HG02798 (cell line): Measurements from ENCODE around the gene GAPDHS.

Experiments
- ATAC-seq: cut with Tn5 transposase; IDR thresholded peaks from one replicate; pipeline ENCODE4 v1.9.1; 2021; ENCODE audit warnings: mild to moderate bottlenecking; ENCODE audit not compliant: unreplicated experiment, poor library complexity

The GAPDHS gene

DNA sequence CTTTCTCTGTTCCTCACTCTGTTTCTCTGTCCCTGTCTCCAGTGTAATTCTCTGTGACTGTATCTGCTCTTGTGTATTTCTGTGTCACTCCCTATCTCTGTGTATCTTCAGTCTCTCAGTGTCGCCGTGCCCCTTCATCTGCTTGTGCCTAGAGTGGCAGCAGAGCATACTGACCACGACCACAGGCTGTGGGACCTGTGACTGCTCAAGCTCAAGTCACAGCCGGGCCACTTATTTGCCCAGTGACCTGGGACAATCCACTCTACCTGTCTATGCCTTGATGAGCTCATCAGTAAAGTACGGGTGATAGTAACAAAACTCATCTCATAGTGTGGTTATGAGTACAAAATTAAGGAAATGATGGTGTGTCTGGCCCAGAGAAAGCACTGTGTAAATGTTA lies 20.8 kb downstream of the GAPDHS start:
- no peak for ATAC-seq

DNA sequence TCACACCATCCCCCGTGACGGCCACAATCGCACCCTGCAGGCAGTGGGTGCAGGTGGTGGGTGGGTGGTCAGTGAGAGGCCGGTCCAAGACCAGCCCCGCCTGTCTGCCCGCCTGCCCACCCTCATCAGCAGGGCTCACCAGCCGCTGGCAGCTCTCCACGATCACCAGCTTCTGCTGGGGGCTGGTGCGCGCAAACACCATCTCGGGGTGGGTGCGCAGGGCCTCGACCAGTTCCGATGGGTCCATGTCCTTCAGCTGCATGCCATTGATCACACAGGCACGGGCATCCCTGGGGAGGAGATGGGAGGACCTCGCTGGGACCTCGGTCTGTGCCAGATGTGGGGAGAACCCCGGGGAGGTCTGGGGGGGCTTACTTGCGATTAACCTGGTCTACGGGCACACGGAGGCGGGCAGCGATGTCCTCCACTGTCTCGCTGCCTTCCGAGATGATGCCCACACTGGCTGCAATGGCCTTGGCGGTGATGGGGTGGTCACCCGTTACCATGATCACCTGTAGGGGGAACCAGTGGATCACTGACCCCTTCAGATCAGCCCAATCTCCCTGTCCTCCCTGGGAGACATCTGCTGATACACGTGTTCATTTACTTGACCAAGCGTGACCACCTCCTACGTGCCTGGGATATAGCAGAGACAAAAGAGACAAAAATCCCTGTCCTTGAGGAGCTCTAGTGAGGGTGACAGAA lies 22.2 kb downstream of the GAPDHS start:
- no peak for ATAC-seq

DNA sequence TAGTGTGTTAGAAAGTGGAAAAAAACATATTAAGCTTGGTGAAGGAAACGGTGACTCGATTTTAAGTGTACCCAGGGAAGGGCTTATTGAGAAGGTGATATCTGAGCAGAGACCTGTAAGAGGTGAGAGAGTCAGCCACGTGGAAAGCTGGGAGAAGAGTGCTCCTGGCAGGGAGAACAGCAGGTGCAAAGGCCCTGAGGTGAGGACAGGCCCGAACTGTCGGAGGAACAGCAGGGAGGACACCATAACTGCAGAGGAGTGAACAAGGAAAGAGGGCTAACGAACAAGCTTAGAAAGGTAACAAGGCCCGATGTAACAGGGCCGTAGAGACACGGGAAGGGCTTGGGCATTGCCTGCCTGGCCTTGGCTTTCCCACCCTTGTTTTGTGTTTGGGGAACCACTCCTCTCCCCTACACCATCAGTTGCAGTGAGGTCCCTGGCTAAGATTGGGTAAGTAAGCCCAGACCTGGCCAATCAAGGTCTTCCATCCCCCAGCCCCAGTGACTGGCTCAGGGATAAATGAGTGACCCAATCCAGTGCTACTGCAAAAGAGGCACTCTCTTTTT lies 22.9 kb downstream of the GAPDHS start:
- no peak for ATAC-seq

DNA sequence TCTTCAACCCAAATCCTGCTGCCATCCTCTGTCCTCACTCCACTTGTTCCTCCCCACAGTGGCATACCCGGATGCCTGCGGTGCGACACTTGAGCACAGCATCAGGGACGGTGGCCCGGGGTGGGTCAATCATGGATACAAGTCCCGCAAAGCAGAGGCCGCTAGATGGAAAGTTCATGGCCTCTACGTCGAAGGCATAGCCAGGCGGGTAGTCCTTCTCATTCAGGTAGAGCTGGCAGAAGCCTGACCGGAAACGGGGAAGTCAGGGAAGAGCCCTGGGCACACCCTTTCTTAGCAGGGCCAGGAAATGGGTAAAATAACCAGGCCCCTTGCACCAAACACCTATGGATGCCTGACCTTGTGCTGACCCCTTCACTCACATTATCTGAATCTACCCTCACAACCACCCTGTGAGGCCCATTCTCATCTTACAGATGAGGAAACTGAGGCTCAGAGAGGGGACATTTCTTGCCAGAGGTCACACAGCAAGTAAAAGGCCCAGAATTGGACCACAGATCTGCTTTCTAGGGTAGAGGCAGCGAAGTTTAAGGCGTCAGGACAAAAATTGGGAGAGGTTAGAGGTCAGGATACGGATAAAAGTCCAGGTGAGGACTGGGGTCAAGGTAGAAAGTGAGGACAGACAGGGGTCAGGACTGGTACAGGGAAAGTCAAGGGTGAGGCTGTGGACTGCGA lies 23.7 kb downstream of the GAPDHS start:
- ATAC-seq: no peak

DNA sequence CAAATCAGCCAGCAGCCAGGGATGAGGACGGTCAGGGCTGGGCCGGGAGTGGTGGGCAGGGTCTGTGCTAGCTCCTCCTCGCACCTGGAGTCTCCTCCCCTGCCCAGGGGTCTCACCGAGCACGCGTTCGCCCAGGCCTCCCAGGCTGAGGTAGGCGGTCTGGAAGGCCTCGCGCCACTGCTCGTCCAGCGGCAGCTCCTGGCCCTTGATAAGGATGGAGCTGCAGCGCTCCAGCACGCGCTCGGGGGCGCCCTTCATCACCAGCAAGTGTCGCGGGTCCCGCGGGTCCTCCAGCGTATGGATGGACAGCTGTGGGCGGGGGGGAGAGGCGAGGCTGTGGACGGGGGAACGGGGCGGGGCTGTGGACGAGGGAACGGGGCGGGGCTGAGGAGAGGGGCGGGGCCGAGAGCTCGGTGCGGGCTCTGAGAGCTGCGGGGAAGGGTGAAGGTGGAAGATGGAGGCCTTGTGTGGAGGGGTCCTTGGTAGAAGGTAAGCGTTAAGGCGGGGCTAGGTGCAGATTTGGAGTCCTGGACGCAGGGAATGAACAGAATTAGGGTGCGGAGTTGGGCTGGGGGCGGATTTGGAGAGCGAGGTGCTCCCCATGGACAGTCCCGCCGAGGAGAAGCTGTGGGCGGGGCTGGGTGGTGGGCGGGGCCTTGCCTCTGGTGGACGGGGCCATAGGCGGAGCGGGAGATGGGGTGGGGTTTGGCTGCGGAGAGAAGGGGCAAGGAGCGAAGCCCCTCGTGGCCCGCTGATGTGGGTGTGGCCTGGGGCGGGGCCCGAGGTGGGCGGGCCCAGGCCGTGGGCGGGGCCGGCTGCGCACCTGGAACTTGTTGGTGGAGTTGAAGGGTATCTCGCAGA lies 24.5 kb downstream of the GAPDHS start:
- no peak for ATAC-seq

DNA sequence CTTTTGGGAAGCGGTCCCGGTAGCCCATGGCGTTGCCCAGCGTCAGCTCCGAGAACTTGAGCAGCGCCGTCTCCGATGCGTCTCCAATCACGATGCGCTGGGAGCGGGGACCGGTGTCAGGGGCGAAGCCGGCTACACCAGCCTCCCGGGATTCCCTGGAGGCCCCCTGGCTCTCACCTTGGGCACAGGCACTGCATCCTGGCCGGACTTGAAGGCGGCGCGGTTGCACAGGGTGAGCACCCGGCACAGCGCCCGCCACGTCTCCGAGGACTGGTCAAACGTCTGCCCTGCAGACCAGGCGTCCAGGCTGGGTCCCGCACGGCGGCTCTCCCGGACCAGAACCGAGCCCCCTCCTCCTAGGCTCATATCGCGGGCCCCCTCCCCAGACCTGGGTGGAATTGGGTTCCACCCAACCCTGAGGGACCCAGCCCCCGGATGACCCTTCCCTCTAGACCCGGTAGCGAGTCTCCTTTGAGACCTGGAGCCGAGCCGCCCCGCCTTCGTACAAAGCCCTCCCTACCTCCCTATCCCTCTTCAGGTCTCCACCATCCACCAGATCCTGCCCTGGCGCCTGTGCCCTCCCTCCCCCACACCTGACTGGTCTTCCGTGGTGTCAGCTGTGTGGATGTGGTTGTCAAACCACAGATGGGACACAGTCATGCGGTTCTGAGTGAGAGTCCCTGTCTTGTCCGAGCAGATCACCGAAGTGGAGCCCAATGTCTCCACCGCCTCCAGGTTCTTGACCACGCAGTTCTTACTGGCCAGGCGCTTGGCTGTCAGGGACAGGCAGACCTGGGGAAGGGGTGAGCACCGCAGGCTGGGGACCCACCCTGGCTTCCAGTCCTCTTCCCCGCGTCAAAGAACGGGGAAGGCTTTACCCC lies 25.4 kb downstream of the GAPDHS start:
- no peak for ATAC-seq

DNA sequence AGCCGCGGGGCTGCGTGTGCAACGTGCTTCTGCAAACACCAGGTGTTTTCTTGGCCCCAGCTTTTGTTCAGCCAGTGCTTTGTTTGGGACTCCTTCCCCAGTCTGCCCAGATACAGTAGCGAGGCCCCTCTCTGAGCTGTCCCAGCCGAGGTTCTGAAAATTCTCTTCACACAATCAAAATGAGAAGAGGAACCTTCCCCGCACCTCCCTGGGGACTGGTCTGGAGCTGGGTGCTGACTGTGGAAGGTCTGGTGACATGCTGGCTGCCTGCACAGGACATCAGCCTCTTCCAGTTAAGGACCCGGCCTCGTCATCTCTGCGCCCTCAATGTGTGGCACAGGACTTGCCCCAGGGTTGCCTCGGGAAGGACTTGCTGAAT lies 26.0 kb downstream of the GAPDHS start:
- no peak for ATAC-seq

DNA sequence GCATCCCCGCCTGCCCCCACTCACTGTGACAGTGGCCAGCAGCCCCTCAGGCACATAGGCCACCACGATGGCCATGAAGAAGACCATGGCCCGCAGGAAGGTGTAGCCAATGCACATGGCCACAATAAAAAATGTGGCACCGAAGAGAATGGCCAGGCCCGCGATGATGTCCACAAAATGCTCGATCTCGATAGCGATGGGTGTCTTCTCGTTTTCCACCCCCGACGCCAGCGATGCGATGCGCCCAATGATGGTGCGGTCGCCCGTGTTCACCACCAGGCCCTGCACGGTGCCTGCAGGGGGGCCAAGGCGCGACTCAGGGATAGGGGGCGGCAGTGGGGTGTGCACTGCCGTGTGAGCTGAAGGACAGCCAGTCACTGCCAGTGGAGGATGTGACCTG lies 26.5 kb downstream of the GAPDHS start:
- no peak for ATAC-seq

DNA sequence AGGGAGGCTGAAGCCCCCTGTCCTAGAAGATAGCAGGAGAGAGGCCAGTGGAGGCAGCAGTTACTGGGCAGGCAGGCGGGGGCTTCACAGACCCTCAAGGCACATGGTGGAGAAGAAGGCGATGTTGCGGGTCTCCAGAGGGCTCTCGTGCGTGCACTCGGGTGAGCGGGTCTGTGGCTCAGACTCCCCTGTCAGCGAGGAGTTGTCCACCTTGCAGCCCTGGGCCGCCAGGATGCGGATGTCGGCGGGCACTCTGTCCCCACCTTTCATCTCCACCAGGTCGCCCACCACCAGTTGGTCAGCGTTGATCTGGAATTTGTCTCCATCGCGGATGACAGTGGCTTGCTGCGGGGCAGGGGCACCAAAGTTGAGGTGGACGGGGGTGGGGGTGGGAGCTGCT lies 27.0 kb downstream of the GAPDHS start:
- ATAC-seq: no peak

DNA sequence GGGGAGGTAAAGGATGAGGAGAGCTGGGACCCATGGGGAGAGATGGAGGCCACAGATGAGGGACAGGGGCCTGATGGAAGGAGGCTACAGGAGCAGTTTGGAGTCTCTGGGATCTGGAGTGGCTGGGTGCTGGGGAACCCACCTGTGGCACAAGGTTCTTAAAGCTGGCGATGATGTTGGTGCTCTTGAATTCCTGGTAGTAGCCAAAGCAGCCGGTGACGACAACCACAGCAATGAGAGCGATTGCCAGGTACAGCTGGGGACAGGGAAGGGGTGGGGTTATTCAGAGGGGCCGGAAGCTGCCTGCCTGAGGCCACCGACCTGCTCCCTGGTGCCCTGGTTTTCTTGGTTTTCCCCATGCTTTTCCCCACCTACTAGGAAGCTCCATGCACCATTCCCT lies 27.4 kb downstream of the GAPDHS start:
- no peak for ATAC-seq

DNA sequence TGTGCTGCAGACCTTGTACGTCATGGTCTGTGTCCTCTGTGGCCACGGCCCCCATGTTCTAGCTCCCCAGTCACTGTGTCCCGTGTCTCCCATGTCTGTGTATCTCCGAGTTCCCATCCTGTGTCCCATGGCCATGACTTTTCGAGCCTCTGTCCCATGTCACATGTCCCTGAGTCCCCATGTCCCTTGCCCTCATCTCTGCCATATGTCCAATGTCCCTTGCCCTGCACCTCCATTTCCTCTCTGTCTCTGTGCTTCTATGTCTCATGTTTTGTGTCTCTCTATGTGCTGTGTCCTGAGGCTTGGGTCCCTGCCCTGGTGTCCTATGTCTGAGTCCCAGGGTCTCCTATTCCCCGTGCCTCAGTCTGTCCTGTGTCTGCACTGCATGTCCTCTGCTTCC lies 28.2 kb downstream of the GAPDHS start:
- no peak for ATAC-seq

DNA sequence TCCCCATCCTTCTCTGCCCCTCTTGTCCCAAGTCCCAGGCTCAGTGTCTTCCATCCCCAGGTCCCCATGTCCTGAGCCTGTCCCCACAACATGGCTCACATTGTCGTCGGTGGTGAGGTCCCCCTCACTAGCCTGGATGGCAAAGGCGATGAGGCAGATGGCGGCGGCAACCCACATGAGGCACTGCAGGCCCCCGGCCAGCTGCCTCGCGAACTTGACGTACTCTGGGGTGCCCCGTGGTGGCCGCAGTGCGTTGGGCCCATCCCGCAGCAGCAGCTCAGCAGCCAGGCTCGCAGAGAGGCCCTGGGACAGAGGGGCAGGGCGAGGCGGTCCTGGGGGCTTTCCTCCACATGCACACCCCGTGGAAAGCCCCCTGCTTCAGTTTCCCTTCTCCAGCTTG lies 29.1 kb downstream of the GAPDHS start:
- ATAC-seq: no peak

DNA sequence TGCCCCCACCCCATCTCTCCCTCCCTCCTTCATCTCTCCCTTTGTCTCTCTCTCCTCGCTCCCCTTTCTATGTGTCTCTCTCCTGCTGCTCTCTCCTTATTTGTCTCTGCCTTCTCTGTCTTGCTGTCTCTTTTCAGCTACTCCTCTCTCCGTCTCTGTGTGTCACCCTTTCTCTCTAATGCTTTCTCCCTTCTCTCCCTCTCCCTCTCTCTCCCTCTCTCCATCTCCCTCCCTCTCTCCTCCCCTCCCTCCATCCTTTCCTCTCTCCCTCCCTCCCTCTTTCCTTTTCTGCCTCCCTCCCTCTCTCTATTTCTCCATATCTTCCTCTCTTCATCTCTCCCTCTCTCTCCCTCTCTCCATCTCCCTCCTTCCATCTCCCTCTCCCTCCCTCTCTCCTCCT lies 29.5 kb downstream of the GAPDHS start:
- no peak for ATAC-seq

DNA sequence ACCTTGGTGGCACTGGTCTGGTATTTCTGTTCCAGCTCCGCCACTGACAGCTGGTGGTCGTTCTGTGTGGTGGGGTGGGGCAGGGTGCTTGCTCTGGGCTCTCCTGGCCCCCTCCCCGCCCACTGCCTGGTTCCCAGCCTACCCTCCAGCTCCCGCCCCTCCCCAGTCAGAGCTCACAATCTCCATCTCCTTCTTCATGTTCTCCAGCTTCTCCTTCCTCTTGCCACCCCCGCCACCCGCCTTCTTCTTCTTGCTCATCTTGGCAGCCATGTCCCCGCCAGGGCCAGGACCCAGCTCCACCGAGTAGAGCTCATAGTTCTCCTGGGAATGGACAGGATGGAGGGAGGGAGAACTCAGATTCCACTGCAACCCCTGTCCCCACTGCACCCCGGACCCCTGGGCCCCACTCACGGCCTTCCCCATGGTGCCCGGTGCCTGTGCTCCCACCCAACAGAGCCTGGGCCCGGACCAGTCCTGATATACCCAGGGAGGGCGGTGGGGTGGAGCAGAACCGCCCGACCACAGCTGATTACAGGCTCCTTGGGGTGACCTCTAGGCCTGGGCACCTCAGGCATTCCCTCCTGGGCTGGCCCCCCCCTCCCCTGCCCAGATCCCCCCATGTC lies 30.1 kb downstream of the GAPDHS start, which contains the start of gene ATP4A:
TSS of gene ATP4A (minus strand) at position 452 of the 623 bp plus-strand sequence. CDS start at position 423, 29 bp downstream.
- ATAC-seq: no peak

DNA sequence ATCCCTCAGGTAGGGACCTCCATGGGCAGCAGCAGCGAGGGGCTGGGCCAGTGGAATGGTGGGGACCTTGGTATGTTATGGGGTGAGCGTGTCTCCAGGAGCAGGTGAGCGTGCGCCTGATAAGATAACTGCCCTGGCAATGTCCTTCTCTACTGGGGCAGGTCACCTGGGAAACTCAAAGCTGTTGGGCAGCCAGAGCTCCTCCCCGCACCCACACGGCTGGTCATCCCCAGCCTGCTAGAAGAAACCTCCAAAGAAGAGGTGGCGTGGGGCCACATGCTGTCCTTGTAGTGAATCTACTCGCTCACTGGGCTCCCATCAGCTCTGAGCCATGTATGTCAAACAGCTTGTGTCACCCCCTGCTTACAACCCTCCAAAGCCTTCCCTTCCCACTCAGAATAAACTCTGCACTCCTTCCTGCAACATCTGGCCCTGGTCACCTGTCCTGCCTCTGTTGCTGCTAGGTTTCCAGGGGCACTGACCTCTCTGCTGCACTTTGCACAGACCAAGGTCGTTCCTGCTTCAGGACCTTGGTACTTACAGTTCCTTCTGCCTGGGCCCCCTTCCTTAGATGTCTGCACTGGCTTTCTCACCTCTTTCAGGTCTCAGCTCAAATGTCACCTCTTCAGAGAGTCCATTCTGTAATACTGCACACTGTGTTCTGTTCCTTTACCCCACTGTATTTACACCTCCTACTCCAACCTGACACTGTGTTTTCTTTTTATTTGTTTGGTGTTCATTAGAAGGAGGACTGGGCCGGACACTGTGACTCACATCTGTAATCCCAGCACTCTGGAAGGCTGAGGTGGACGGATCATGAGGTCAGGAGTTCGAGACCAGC lies 32.0 kb downstream of the GAPDHS start:
- ATAC-seq: no peak

DNA sequence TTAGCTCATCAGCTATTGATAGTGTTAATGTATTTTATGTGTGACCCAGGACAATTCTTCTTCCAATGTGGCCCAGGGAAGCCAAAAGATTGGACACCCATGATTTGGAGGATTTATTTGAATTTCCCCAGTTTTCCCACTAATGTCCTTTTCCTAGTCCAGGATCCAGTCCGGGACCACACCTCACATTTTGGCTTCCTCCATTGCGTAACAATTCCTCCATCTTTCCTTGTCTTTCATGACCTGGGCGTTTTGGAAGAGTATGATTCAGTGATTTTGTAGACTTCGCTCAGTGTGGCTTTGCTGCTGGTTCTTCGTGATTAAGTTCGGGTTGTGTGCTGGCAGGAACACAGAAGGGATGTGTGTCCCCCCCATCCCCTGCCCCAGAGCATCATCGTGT lies 33.5 kb downstream of the GAPDHS start:
- ATAC-seq: no peak

DNA sequence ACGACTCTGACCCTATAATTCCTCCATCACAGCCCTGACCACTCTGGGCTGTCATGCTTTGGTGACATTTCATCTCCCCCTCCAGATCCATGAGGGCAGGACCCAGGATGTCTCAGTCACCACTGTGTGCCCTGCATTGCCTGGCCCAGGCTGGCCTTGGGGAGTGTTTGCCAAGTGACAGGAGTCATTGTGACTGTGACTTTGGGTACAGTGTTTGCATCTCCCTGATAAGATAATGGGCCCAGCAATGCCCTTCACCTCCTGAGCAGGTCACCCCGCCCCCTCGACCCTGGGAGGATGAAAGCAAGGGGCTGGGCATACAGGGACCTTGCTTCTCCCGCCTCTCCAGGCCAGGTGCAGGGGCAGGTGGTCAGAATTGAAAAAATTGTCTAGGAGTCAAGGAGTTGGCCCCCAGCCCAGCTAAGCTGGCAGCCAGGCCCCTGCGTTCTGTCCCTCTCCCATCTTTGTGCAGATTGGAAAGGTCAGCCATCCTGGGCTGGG lies 36.1 kb downstream of the GAPDHS start:
- no peak for ATAC-seq

DNA sequence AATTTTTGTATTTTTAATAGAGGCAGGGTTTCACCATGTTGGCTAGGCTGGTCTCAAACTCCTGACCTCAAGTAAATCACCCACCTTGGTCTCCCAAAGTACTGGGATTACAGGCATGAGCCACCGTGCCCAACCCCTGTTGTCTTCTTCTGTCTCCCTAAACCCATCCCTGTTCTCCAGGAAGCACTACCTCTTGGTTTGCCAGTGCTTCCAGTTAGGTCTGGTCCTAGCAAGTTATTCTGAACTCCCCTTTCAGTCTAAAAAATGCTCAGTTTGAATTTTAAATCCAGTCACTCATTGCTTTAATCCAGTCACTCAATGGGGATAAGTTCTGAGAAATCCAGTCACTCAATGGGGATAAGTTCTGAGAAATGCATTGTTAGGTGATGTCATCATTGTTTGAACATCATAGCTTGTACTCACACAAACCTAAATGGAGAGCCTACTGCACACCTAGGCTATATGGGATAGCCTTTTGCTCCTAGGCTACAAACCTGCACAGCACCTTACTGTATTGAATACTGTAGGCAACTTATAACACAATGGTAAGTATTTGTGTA lies 38.2 kb downstream of the GAPDHS start:
- no peak for ATAC-seq
